Ectodermal cell (in vitro differentiated cells): ENCODE results near the gene PLLP.

Source experiments
- H3K27ac ChIP-seq: 2 replicates; pipeline ENCODE4 v1.7.0; 2013; ENCODE audit warnings: mild to moderate bottlenecking, low read depth, low read length; ENCODE audit not compliant: insufficient read depth, poor library complexity, severe bottlenecking
- H3K27me3 ChIP-seq: 2 replicates; pipeline ENCODE4 v1.7.0; 2013; ENCODE audit warnings: mild to moderate bottlenecking, low read length; ENCODE audit not compliant: insufficient read depth, control insufficient read depth, poor library complexity, severe bottlenecking
- H3K36me3 ChIP-seq: one replicate; pipeline ENCODE4 v1.7.0; 2013; ENCODE audit warnings: low read length; ENCODE audit not compliant: control insufficient read depth, insufficient read depth
- H3K4me1 ChIP-seq: one replicate; pipeline ENCODE4 v1.7.0; 2013; ENCODE audit warnings: low read length; ENCODE audit not compliant: control insufficient read depth, insufficient read depth
- H3K4me3 ChIP-seq: 2 replicates; pipeline ENCODE4 v1.7.0; 2013; ENCODE audit warnings: low read depth, low read length, control low read depth; ENCODE audit not compliant: insufficient read depth
- H3K9me3 ChIP-seq: 2 replicates; pipeline ENCODE4 v1.7.0; 2013; ENCODE audit warnings: mild to moderate bottlenecking, low read length, moderate library complexity; ENCODE audit not compliant: control insufficient read depth
- WGBS, 2 experiments: methylation state at CpG; one replicate each; pipeline ENCODE4 v1.1.7; 2013; ENCODE audit warnings: missing lambda C conversion rate in 2 of 2; 5-methylcytosine and 5-hydroxymethylcytosine counted together

The PLLP gene

DNA sequence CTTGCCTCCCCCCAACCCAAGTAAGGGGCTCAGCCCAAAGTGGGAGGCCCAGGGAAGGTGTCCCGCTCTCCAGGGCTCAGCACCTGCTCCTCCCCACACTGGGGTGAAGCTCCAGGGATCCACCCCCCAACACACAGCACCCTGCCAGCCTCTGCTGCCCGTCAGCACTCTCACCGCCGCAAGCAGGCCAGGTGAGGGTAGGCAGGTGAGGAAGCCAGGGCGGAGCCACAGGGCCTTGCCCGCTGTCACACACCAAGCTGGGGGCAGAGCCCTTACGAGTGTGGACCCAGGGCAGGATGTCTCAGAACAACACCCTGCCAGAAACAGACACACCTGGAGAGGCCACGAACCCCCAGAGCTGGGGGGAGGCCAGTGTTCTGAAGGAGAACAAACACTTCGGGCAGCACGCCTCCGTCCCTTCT is 19.5 kb downstream of the PLLP start:
- Histone ChIP-seq H3K27me3 (no peaks in the 10 kb centered on the region), H3K4me3 (no peak overlapping the region), H3K27ac (no peak overlapping the region), H3K4me1 (peaks cover 3% of the 10 kb centered on the region), H3K9me3 (no peaks in the 10 kb centered on the region), H3K36me3 (no peaks in the 10 kb centered on the region)
- 93 to 95% methylated on average over 11 of the region's 11 CpGs for WGBS, 2 experiments

DNA sequence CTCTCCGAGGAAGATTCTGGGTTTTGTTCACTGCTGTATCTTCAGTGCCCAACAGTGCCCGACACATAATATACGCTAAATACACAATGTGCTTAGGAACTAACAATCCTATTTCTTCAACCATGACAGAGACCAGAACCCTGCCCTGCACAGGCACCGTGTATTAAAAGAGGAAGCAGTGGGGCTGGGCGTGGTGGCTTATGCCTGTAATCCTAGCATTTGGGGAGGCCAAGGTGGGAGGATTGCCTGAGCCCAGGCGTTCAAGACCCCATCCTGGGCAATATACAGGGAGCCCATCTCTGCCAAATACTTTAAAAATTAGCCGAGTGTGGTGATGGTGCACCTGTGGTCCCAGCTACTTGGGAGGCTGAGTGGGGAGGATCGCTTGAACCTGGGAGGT is 20.1 kb downstream of the PLLP start:
- peaks cover under 1% of the 10 kb centered on the region for H3K4me1 ChIP-seq
- no peaks in the 10 kb centered on the region for H3K36me3 ChIP-seq
- H3K27me3 ChIP-seq, result no peaks in the 10 kb centered on the region
- no peaks in the 10 kb centered on the region for H3K9me3 ChIP-seq
- H3K4me3 ChIP-seq, result no peak overlapping the region
- WGBS, 2 experiments, result 91 to 94% methylated on average over 8 of the region's 8 CpGs
- no peak overlapping the region for H3K27ac ChIP-seq

DNA sequence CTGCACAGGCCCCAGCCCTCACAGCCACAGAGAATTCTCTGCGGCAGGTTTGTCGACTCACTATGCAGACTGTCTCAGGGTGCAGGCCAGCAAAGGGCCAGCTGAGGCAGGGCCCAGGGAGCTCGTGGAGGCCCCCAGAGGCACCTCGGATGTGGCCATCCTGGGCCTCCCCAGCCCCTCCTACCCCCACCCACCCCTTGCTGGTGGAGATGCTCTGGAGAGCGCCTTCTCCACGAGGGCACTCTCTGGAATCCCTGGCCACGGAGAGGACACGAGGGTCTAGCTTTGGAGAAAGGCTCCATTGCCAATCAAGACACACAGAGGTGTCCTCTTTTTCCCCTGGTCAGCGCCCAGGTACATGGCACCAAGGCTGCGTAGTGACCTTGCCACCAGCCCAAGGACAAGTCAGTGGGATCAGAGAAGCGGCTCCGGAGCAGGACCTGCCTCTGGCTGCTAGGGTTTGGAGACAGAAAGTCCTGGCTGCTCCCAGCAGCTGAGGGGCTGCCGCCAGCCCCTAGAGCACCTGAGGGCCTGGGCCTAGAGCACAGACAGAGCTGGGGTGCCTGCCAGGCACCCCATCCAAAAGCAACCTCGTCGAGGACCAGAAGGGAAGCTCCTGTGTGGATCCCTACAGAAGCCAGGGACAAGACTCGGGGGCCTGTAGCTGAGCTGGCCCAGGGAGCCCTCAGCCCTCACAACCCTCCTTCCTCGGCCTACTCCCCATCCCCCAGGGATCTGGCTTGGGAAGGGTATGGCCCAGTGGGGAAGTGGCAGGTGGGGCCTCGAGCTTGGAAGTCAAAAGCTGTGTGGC is 20.7 kb downstream of the PLLP start:
- Histone ChIP-seq H3K27me3 (no peaks in the 10 kb centered on the region), H3K4me3 (no peak overlapping the region), H3K9me3 (no peaks in the 10 kb centered on the region), H3K36me3 (no peaks in the 10 kb centered on the region), H3K4me1 (no peaks in the 10 kb centered on the region), H3K27ac (no peak overlapping the region)
- WGBS, 2 experiments, result 85 to 86% methylated on average over 17 to 18 of the region's 18 CpGs

DNA sequence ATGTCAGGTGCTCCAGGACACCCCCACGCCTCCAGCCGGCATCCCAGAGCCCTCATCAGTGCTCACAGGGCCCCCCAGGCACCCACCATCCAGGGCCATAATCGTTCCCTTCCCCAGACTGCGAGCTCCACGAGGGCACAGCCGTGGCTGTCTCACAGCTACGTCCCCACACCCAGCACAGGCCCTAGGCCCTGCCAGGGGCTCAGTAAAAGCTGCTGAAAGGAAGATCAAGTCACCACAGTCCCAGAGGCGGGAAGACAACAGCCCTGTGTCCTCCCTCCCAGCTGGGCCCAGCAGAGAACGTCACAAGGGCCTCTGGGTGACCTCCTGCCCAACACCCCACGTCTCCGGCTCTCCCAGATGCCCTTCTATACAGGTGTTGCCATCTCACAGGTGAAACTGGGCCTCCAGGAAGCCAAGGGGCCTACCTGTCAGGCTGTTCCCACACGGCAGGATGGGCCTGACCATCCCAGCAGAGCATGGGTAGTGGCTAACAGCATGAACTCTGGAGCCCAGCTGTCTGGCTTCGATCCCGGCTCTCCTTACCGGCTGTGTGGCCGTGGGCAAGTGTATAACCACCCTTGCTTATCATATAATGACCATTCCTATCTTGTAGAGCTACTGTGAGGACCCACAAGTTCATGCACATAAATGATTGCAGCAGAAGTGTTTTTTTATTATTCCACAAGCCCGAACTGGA is 21.5 kb downstream of the PLLP start:
- Histone ChIP-seq H3K36me3 (no peaks in the 10 kb centered on the region), H3K4me1 (no peaks in the 10 kb centered on the region), H3K4me3 (no peak overlapping the region), H3K9me3 (no peaks in the 10 kb centered on the region), H3K27me3 (no peaks in the 10 kb centered on the region), H3K27ac (no peak overlapping the region)
- 89 to 91% methylated on average over 17 of the region's 17 CpGs for WGBS, 2 experiments

- Histone ChIP-seq H3K9me3 (no peaks in the 10 kb centered on the region), H3K27ac (no peak overlapping the region), H3K36me3 (no peaks in the 10 kb centered on the region), H3K4me1 (no peaks in the 10 kb centered on the region), H3K4me3 (no peak overlapping the region), H3K27me3 (no peaks in the 10 kb centered on the region)
- WGBS, 2 experiments, result 92 to 93% methylated on average over 9 of the region's 9 CpGs
Observed at GRCh38 chr16:57261806-57262205, 22.7 kb downstream of the PLLP start.

DNA sequence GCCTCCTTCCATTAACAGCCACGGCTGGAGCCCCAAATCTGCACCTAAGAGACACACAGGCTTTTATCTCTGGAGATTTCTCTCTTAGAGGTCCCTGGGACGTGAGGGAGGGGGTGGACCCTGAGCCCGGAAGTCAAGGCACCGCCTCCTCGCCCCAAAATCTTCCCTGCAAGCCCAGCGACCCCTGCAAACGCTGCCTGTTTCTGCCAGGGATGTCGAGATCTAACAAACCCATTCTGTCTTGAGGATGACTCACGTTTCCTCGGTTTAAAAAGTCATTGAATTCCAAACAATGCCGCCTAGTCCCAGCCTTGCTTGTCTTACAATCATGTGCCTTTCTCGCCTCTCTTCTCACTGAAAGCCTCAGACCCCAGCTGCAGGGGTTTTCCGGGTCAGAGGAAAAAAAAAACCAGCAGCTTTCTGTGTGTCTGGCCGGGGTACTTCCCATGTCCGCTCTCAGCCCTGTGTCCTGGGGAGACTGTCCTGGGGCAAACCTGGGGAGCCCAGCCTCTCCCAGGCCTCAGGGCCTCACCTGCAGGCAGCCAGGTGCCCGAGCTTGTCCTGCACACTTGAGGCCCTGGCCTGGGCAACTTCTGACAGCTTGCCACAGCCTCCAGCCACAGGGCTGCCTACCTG is 24.1 kb downstream of the PLLP start:
- Histone ChIP-seq H3K27ac (peak overlapping the region; percentile 78), H3K9me3 (no peaks in the 10 kb centered on the region), H3K27me3 (no peaks in the 10 kb centered on the region), H3K4me1 (no peaks in the 10 kb centered on the region), H3K4me3 (peak overlapping the region; percentile 21), H3K36me3 (no peaks in the 10 kb centered on the region)
- 11 to 14% methylated on average over 16 of the region's 16 CpGs for WGBS, 2 experiments

GRCh38 chr16:57258910-57259475 is 25.5 kb downstream of the PLLP start:
- Histone ChIP-seq H3K27ac (no peak overlapping the region), H3K9me3 (no peaks in the 10 kb centered on the region), H3K27me3 (no peaks in the 10 kb centered on the region), H3K36me3 (no peaks in the 10 kb centered on the region), H3K4me1 (no peaks in the 10 kb centered on the region), H3K4me3 (no peak overlapping the region)
- WGBS, 2 experiments, result 80 to 86% methylated on average over 1 of the region's 1 CpG

- H3K4me3 ChIP-seq, result no peak overlapping the region
- H3K9me3 ChIP-seq, result no peaks in the 10 kb centered on the region
- 94 to 96% methylated on average over 18 of the region's 18 CpGs for WGBS, 2 experiments
- H3K36me3 ChIP-seq, result no peaks in the 10 kb centered on the region
- H3K27ac ChIP-seq, result no peak overlapping the region
- H3K4me1 ChIP-seq, result no peaks in the 10 kb centered on the region
- H3K27me3 ChIP-seq, result no peaks in the 10 kb centered on the region
Observed at GRCh38 chr16:57258226-57258909, 26.1 kb downstream of the PLLP start.

DNA sequence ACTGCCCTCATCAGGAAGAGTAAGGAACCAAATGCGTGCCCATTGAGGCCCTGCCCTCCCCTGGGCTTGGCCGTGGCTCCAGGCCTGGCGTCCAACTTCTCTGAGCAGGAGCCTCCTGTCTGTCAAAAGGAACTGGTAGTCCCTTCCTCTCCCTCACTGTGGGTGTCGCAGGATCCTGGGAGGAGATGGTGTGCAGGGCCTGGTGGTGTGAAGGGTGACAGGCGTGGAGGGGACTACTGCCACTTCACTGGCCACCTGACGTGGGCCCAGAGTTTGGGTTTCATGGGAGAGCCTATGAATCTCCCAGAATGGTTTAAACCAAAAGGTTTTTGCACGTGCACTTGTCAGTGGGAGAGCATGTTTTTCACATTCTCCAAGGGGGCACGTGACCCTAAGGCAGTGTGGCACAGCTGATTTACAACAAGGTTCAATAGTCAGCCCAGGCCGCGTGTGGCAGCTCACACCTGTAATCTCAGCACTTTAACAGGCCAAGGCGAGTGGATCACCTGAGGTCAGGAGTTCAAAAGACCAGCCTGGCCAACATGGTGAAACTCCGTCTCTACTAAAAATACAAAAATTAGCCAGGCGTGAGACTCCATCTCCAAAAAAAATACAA is 26.9 kb downstream of the PLLP start:
- Histone ChIP-seq H3K9me3 (no peaks in the 10 kb centered on the region), H3K27ac (no peak overlapping the region), H3K36me3 (no peaks in the 10 kb centered on the region), H3K4me3 (no peak overlapping the region), H3K4me1 (no peaks in the 10 kb centered on the region), H3K27me3 (no peaks in the 10 kb centered on the region)
- 93% methylated on average over 13 of the region's 13 CpGs for WGBS, 2 experiments
